Measurements from ENCODE around the gene ASB8. TPM values are rescaled to one million over a fixed set of nuclear protein-coding genes. Genes with fewer than 3 reads are reported as not detected.

Gene ASB8
- polyA plus RNA-seq (2013, experiment 1 of 2), result 15.1 TPM
- polyA plus RNA-seq (2013, experiment 2 of 2), result 13.2 TPM

- H3K36me3 ChIP-seq (ENCODE audit: control insufficient read depth, insufficient read depth, low read length), result peaks cover 2% of the 10 kb centered on the region
- peak within 1 kb of the TSS; percentile 97 for H3K4me3 ChIP-seq (ENCODE audit: extremely low read depth, insufficient read depth, low read length, poor library complexity, severe bottlenecking)
- 1% methylated on average over 47 to 49 of the region's 56 CpGs for whole genome bisulfite sequencing, 2 experiments (ENCODE audit: insufficient coverage in 2 of 2)
- no peaks in the 10 kb centered on the region for H3K9me3 ChIP-seq (ENCODE audit: control insufficient read depth, low read length)
- H3K4me1 ChIP-seq (ENCODE audit: control insufficient read depth, insufficient read depth, low read length, poor library complexity, severe bottlenecking), result peaks cover 2% of the 10 kb centered on the region
- H3K27ac ChIP-seq (ENCODE audit: low read depth, low read length, severe bottlenecking), result peak within 1 kb of the TSS; percentile 53
These were observed at the start of gene ASB8 for GRCh38 chr12:48157018-48157888. TSS of gene ASB8 (minus strand) at chr12:48157515. CDS start at chr12:48153496, 4,019 bp downstream.

GRCh38 chr12:48203192-48203591, 45.9 kb upstream of the ASB8 start, which contains the start of gene OR10AD1:
TSS of gene OR10AD1 (minus strand) at chr12:48203292. CDS start at chr12:48203292, 0 bp downstream.
- 77 to 88% methylated on average over 1 to 3 of the region's 4 CpGs for WGBS, 2 experiments (ENCODE audit: insufficient coverage in 2 of 2)
- Histone ChIP-seq H3K36me3 (ENCODE audit: control insufficient read depth, insufficient read depth, low read length) (no peaks in the 10 kb centered on the region), H3K4me1 (ENCODE audit: control insufficient read depth, insufficient read depth, low read length, poor library complexity, severe bottlenecking) (no peaks in the 10 kb centered on the region), H3K4me3 (ENCODE audit: extremely low read depth, insufficient read depth, low read length, poor library complexity, severe bottlenecking) (no peak within 1 kb of the TSS), H3K27ac (ENCODE audit: low read depth, low read length, severe bottlenecking) (no peak within 1 kb of the TSS), H3K9me3 (ENCODE audit: control insufficient read depth, low read length) (peaks cover 13% of the 10 kb centered on the region)

- Histone ChIP-seq H3K4me1 (ENCODE audit: control insufficient read depth, insufficient read depth, low read length, poor library complexity, severe bottlenecking) (no peaks in the 10 kb centered on the region), H3K27ac (ENCODE audit: low read depth, low read length, severe bottlenecking) (no peak overlapping the region), H3K9me3 (ENCODE audit: control insufficient read depth, low read length) (peaks cover 10% of the 10 kb centered on the region), H3K4me3 (ENCODE audit: extremely low read depth, insufficient read depth, low read length, poor library complexity, severe bottlenecking) (no peak overlapping the region), H3K36me3 (ENCODE audit: control insufficient read depth, insufficient read depth, low read length) (no peaks in the 10 kb centered on the region)
- 86 to 89% methylated on average over 5 to 8 of the region's 8 CpGs for WGBS, 2 experiments (ENCODE audit: insufficient coverage in 2 of 2)
These were observed 45.5 kb upstream of the ASB8 start for GRCh38 chr12:48202766-48203165.

- Histone ChIP-seq H3K4me1 (ENCODE audit: control insufficient read depth, insufficient read depth, low read length, poor library complexity, severe bottlenecking) (no peaks in the 10 kb centered on the region), H3K36me3 (ENCODE audit: control insufficient read depth, insufficient read depth, low read length) (no peaks in the 10 kb centered on the region), H3K9me3 (ENCODE audit: control insufficient read depth, low read length) (peaks cover 4% of the 10 kb centered on the region), H3K27ac (ENCODE audit: low read depth, low read length, severe bottlenecking) (no peak overlapping the region), H3K4me3 (ENCODE audit: extremely low read depth, insufficient read depth, low read length, poor library complexity, severe bottlenecking) (no peak overlapping the region)
- WGBS, 2 experiments (ENCODE audit: insufficient coverage in 2 of 2), result no CpG with 5 or more reads among the region's 3 CpGs
These were observed 44.2 kb upstream of the ASB8 start for GRCh38 chr12:48201516-48201915.

- no peak overlapping the region for H3K27ac ChIP-seq (ENCODE audit: low read depth, low read length, severe bottlenecking)
- 40 to 100% methylated on average over 1 of the region's 3 CpGs for WGBS, 2 experiments (ENCODE audit: insufficient coverage in 2 of 2)
- H3K9me3 ChIP-seq (ENCODE audit: control insufficient read depth, low read length), result peaks cover 4% of the 10 kb centered on the region
- H3K4me3 ChIP-seq (ENCODE audit: extremely low read depth, insufficient read depth, low read length, poor library complexity, severe bottlenecking), result no peak overlapping the region
- H3K4me1 ChIP-seq (ENCODE audit: control insufficient read depth, insufficient read depth, low read length, poor library complexity, severe bottlenecking), result no peaks in the 10 kb centered on the region
- H3K36me3 ChIP-seq (ENCODE audit: control insufficient read depth, insufficient read depth, low read length), result no peaks in the 10 kb centered on the region
These were observed 43.8 kb upstream of the ASB8 start for GRCh38 chr12:48201091-48201490.

GRCh38 chr12:48199774-48200221, 42.5 kb upstream of the ASB8 start:
- peaks cover 5% of the 10 kb centered on the region for H3K4me1 ChIP-seq (ENCODE audit: control insufficient read depth, insufficient read depth, low read length, poor library complexity, severe bottlenecking)
- H3K27ac ChIP-seq (ENCODE audit: low read depth, low read length, severe bottlenecking), result peak overlapping the region; percentile 73
- no peak overlapping the region for H3K4me3 ChIP-seq (ENCODE audit: extremely low read depth, insufficient read depth, low read length, poor library complexity, severe bottlenecking)
- peaks cover 4% of the 10 kb centered on the region for H3K9me3 ChIP-seq (ENCODE audit: control insufficient read depth, low read length)
- no CpG with 5 or more reads among the region's 3 CpGs for WGBS, 2 experiments (ENCODE audit: insufficient coverage in 2 of 2)
- no peaks in the 10 kb centered on the region for H3K36me3 ChIP-seq (ENCODE audit: control insufficient read depth, insufficient read depth, low read length)

GRCh38 chr12:48198985-48199384, 41.7 kb upstream of the ASB8 start:
- peak overlapping the region; percentile 58 for H3K4me3 ChIP-seq (ENCODE audit: extremely low read depth, insufficient read depth, low read length, poor library complexity, severe bottlenecking)
- H3K27ac ChIP-seq (ENCODE audit: low read depth, low read length, severe bottlenecking), result peak overlapping the region; percentile 81
- 80 to 94% methylated on average over 1 to 3 of the region's 10 CpGs for WGBS, 2 experiments (ENCODE audit: insufficient coverage in 2 of 2)
- no peaks in the 10 kb centered on the region for H3K9me3 ChIP-seq (ENCODE audit: control insufficient read depth, low read length)
- H3K4me1 ChIP-seq (ENCODE audit: control insufficient read depth, insufficient read depth, low read length, poor library complexity, severe bottlenecking), result peaks cover 6% of the 10 kb centered on the region
- no peaks in the 10 kb centered on the region for H3K36me3 ChIP-seq (ENCODE audit: control insufficient read depth, insufficient read depth, low read length)

- H3K4me3 ChIP-seq (ENCODE audit: extremely low read depth, insufficient read depth, low read length, poor library complexity, severe bottlenecking), result peak overlapping the region; percentile 58
- 42 to 43% methylated on average over 22 to 26 of the region's 26 CpGs for WGBS, 2 experiments (ENCODE audit: insufficient coverage in 2 of 2)
These were observed 41.3 kb upstream of the ASB8 start for GRCh38 chr12:48198672-48198971.

GRCh38 chr12:48197971-48198671, 40.8 kb upstream of the ASB8 start:
- H3K9me3 ChIP-seq (ENCODE audit: control insufficient read depth, low read length), result no peaks in the 10 kb centered on the region
- 6 to 12% methylated on average over 39 of the region's 39 CpGs for WGBS, 2 experiments (ENCODE audit: insufficient coverage in 2 of 2)
- H3K4me1 ChIP-seq (ENCODE audit: control insufficient read depth, insufficient read depth, low read length, poor library complexity, severe bottlenecking), result peaks cover 6% of the 10 kb centered on the region
- peak overlapping the region; percentile 81 for H3K27ac ChIP-seq (ENCODE audit: low read depth, low read length, severe bottlenecking)
- peak overlapping the region; percentile 58 for H3K4me3 ChIP-seq (ENCODE audit: extremely low read depth, insufficient read depth, low read length, poor library complexity, severe bottlenecking)
- no peaks in the 10 kb centered on the region for H3K36me3 ChIP-seq (ENCODE audit: control insufficient read depth, insufficient read depth, low read length)

More at GRCh38 chr12:48198672-48198971, 41.3 kb upstream of the ASB8 start:
- peaks cover 6% of the 10 kb centered on the region for H3K4me1 ChIP-seq (ENCODE audit: control insufficient read depth, insufficient read depth, low read length, poor library complexity, severe bottlenecking)
- peak overlapping the region; percentile 81 for H3K27ac ChIP-seq (ENCODE audit: low read depth, low read length, severe bottlenecking)
- no peaks in the 10 kb centered on the region for H3K36me3 ChIP-seq (ENCODE audit: control insufficient read depth, insufficient read depth, low read length)
- H3K9me3 ChIP-seq (ENCODE audit: control insufficient read depth, low read length), result no peaks in the 10 kb centered on the region

- H3K4me1 ChIP-seq (ENCODE audit: control insufficient read depth, insufficient read depth, low read length, poor library complexity, severe bottlenecking), result peaks cover 6% of the 10 kb centered on the region
- peak overlapping the region; percentile 58 for H3K4me3 ChIP-seq (ENCODE audit: extremely low read depth, insufficient read depth, low read length, poor library complexity, severe bottlenecking)
- no peaks in the 10 kb centered on the region for H3K36me3 ChIP-seq (ENCODE audit: control insufficient read depth, insufficient read depth, low read length)
- 1 to 6% methylated on average over 7 to 8 of the region's 10 CpGs for WGBS, 2 experiments (ENCODE audit: insufficient coverage in 2 of 2)
- H3K27ac ChIP-seq (ENCODE audit: low read depth, low read length, severe bottlenecking), result peak overlapping the region; percentile 81
- H3K9me3 ChIP-seq (ENCODE audit: control insufficient read depth, low read length), result no peaks in the 10 kb centered on the region
These were observed 40.2 kb upstream of the ASB8 start for GRCh38 chr12:48197549-48197970.

All from mesodermal cell (in vitro differentiated cells).